ENCODE data around the gene SLC23A3. TPM values are rescaled to one million over a fixed set of nuclear protein-coding genes. Genes with fewer than 3 reads are reported as not detected.

The SLC23A3 gene
- total RNA-seq, 1 donor from 2014 or later = not detected

GRCh38 chr2:219116776-219117646, 52.8 kb downstream of the SLC23A3 start:
- DNase-seq (ENCODE audit: low read depth) = peak; percentile 13

- DNase-seq (ENCODE audit: low read depth) = no peak
Measured at GRCh38 chr2:219112651-219113338, 57.0 kb downstream of the SLC23A3 start.

- no peak for DNase-seq (ENCODE audit: low read depth)
Measured at GRCh38 chr2:219112062-219112406, 57.8 kb downstream of the SLC23A3 start.

Other genes with a start within 250 kb of the SLC23A3 start
- 0.45 and 0.47 TPM in 2 replicates for gene CDK5R2, start 210.4 kb downstream of the SLC23A3 start, total RNA-seq
- gene FEV, start 184.8 kb downstream of the SLC23A3 start, total RNA-seq = not detected in 2 replicates
- gene CRYBA2, start 176.6 kb downstream of the SLC23A3 start, total RNA-seq = not detected in 2 replicates
- 0.05 TPM in 1 of 2 replicates, not detected in the other for gene CFAP65, start 128.5 kb downstream of the SLC23A3 start, total RNA-seq
- gene IHH, start 109.1 kb downstream of the SLC23A3 start, total RNA-seq = not detected in 2 replicates
- 13.6 and 14.3 TPM in 2 replicates for gene NHEJ1, start 9.2 kb downstream of the SLC23A3 start, total RNA-seq
- gene CNPPD1, start 6.9 kb upstream of the SLC23A3 start, total RNA-seq = 28.9 and 35.2 TPM in 2 replicates
- gene RETREG2, start 8.2 kb upstream of the SLC23A3 start, total RNA-seq = 68.9 and 76.6 TPM in 2 replicates
- 43.0 and 50.1 TPM in 2 replicates for gene ZFAND2B, start 36.8 kb upstream of the SLC23A3 start, total RNA-seq
- gene ABCB6, start 48.9 kb upstream of the SLC23A3 start, total RNA-seq = 29.7 and 46.2 TPM in 2 replicates
- gene ATG9A, start 59.6 kb upstream of the SLC23A3 start, total RNA-seq = 97.6 and 108 TPM in 2 replicates
- 27.9 and 36.4 TPM in 2 replicates for gene ANKZF1, start 59.8 kb upstream of the SLC23A3 start, total RNA-seq
- gene GLB1L, start 75.4 kb upstream of the SLC23A3 start, total RNA-seq = 3.5 and 4.6 TPM in 2 replicates
- gene STK16, start 75.5 kb upstream of the SLC23A3 start, total RNA-seq = 18.3 and 19.4 TPM in 2 replicates
- 0.11 TPM in 1 of 2 replicates, not detected in the other for gene TUBA4B, start 83.2 kb upstream of the SLC23A3 start, total RNA-seq
- 120 and 128 TPM in 2 replicates for gene TUBA4A, start 83.9 kb upstream of the SLC23A3 start, total RNA-seq
- gene DNAJB2, start 109.3 kb upstream of the SLC23A3 start, total RNA-seq = 40.1 and 80.0 TPM in 2 replicates
- 0.24 and 0.68 TPM in 2 replicates for gene PTPRN, start 139.4 kb upstream of the SLC23A3 start, total RNA-seq
- not detected in 2 replicates for gene RESP18, start 162.7 kb upstream of the SLC23A3 start, total RNA-seq
- 61.4 and 65.3 TPM in 2 replicates for gene DNPEP, start 217.9 kb upstream of the SLC23A3 start, total RNA-seq
- gene DES, start 248.3 kb upstream of the SLC23A3 start, total RNA-seq = 10,265 and 13,585 TPM in 2 replicates

Measured in myocyte (in vitro differentiated cells).